Loucy (cell line): Measurements from ENCODE around the gene L3MBTL4.

Experiments used
- CTCF ChIP-seq: fragments of 200-600 bp; sonication (generic); conservative IDR thresholded peaks from 2 replicates; pipeline ENCODE4 v1.5.1; 2014; ENCODE audit warnings: mild to moderate bottlenecking, antibody characterized with exemption, low read length
- EZH2phosphoT487 ChIP-seq: fragments of 200-600 bp; IDR thresholded peaks from 2 replicates; pipeline ENCODE4 v1.6.1; 2018; ENCODE audit warnings: antibody characterized with exemption, mild to moderate bottlenecking, moderate library complexity, borderline replicate concordance

DNA sequence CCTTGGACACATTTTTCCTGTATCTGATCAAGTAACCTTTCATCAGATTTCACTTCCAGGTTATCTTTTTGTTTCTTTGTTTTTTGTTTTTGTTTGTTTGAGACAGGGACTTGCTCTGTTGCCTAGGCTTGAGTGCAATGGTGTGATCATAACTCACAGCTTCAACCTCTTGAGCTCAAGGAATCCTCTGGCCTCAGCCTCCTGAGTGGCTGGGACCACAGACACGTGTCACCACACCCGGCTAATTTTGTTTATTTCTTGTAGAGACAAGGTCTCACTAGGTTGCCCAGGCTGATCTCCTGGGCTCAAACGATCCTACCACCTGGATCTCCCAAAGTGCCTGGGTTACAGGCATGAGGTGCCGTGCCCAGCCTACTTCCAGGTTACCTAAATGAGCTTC lies 124.9 kb downstream of the L3MBTL4 start:
- no peak for TF ChIP-seq CTCF
- no peak for TF ChIP-seq EZH2phosphoT487
